ENCODE measurements around the gene FMN2. TPM values are rescaled to one million over a fixed set of nuclear protein-coding genes. Genes with fewer than 3 reads are reported as not detected.

The FMN2 gene
- polyA plus RNA-seq, 1 donor: 0.52 TPM

DNA sequence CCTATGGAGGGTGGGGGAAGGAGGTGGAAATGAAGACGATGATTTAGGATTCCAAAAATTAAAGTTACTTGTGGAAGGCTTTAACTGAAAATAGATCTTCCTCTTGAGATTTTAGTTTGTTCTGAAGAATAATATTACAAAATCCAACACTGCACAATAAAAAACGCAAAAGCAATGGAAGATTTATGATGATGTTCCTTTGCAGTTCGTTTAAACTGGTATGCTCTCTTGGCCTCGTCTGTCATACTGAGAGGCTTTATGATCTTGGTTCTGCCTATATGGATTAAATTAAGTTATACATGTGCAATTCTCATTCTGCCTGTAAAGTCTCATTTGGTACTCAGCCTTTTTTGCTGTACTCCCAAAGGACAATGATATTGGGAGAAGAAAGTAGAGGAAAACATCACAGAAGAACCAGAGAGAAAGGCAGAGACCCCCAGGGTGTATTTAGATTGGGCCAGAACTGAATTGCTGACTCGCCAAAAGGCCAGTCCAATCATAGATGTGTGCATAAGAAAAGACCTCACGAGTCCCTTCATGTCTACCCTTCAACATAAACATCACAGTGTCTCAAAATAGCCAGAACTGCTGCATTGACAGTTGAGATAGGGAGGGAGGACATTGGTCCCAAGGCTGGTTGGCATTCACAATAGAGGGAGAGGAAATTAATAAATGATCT lies 331.7 kb downstream of the FMN2 start:
- DNase-seq (ENCODE audit: low read depth): peak; percentile 58

DNA sequence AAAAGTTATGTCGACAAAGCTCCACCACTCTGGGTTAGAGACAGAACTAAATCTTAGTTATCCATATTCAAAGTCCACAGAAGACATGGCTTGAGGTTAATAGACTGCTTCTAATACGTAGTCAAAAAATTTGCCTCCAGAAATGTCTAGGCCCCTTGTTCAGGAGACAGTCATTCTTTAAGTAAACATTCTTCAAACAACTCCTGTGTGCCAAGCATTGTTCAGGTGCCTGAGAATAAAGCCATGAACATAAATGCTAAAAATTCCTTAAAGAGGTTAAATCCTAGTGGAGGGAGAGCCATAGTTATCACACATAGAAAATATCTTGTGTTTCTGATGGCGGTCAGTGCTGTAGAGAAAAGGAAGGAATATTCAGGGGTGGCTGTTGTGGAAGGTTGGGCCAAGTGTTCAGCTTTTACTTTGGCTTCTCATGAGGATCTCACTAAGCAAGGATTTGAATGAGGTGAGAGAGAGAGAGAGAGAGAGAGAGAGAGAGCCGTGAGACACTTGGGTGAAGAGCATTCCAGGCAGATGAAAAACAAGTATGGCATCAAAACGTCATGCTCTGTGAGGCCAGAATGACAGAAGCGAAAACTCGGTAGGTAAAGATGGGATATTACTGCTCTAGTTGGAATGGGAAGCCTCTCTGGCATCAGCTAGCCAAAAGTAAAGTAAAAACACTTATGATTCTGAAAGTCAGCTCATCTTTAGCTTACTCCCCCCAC lies 333.2 kb downstream of the FMN2 start:
- no peak for DNase-seq (ENCODE audit: low read depth)

DNA sequence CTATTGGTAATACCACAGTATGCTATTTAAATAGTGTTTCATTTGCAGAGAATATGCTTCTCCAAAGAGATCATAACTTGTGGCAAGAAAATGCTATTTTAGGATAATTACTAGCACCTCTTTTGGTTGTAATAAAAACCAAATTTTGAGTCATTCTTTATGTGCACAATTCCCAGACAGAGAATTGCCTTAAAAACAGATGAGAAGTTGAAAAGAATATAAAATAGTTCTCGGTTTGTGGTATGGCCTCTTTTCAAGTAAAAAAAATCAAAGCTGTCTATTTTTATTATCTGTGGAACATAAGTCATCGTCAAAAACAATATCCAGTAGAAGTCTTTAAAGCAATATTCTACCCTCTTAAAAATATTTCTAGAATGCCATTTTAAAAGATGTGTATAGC lies 334.4 kb downstream of the FMN2 start:
- DNase-seq (ENCODE audit: low read depth): no peak

DNA sequence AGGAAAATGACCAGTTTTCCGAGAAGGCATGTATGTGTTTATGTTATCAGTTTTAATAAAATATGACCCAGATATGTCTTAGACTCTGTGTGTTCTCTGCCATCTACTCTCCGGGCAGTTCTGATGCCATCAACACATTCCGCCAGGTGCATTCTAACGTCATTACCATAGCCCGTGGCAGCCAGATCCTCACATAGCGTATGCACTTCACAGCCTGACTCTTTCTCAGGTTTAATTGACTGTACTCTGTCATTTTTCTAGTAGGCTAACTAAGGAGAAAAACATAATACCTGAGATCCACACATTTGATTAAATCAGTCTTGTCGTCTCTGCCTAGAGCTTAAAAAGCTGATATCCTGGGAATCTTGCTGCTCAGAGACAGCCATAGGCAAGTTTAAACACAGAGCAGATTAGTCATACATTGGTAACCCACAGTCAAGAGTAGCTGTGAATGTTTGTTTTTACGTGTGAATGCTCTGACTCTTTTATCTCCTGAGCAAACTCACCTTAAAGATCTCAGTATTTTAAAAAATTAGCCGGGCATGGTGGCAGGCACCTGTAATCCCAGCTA lies 344.4 kb downstream of the FMN2 start:
- no peak for DNase-seq (ENCODE audit: low read depth)

DNA sequence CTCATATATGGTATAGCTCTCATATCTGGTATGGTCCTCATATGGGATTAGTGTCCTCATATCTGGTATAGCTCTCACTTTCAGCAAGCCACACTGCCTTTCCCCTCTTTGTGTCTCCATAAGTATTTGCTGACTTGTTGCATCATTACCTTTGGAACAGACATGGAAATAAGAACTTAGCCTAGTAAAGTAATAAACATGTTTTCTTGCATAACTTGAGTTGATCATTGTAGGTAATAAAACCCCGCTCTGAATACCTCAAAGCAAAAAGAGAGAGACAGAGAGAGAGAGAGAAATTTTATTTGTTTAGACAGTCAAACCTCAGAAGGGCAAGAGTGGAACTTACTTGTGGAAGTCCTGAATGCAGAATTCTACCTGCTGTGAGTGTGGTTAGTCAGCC lies 350.0 kb downstream of the FMN2 start:
- no peak for DNase-seq (ENCODE audit: low read depth)

DNA sequence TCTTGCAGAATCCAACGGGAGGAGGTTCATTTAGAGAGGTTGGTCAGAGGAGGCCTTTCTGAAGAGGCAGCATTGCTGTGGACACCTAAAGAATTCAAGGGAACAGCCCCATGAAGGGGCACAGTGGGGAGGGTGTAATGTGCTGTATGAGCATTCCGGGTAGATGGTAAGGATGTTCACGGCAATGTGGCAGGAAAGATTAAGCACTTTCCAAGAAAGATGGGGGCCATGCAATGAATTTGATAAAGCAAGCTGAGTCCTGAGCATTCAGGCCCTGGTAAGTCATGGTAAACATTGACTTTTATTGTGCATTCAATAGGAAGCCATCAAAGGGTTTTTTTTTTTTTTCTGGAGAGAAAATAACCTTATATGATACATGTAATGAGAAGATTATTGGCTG lies 353.7 kb downstream of the FMN2 start:
- DNase-seq (ENCODE audit: low read depth): no peak

DNA sequence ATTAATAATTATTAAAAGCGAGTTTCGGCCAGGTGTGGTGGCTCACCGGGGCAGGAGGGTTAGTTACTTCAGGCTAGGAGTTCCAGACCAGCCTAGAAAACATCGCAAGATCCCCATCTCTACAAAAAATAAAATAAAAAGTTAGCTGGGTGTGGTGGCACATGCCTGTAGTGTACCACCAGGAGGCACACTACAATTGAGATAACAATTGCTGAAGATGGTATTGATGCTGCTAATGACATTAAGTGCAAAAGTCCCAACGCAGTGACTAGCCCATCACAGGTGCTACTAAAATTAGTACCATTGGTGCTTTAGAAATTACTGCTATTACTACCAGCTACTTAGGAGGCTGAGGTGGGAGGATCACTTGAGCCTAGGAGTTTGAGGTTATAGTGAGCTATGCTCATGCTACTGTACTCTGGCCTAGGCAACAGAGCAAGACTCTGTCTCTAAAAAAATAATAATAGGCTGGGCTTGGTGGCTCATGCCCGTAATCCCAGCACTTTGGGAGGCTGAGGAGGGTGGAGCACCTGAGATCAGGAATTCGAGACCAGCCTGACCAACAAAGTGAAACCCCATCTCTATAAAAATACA lies 363.6 kb downstream of the FMN2 start:
- no peak for DNase-seq (ENCODE audit: low read depth)

DNA sequence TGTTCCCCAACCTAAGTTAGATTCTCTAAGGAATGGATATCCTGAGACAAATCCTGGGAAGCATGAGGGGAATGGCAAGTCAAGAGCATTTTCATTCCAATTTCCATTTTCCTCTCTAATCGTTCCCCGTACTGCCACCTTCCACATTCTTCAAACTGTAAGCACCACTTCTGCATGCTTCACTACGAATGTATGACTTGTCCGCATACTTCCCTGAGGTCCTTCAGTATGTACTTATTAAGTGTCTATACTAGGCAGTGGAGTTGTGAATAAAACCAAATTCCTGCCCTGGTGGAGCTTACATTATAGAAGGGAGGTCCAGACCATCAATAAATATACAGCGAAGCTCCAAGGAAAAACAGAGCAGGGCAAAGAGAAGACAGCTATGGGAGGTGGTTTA lies 365.5 kb downstream of the FMN2 start:
- DNase-seq (ENCODE audit: low read depth): no peak

DNA sequence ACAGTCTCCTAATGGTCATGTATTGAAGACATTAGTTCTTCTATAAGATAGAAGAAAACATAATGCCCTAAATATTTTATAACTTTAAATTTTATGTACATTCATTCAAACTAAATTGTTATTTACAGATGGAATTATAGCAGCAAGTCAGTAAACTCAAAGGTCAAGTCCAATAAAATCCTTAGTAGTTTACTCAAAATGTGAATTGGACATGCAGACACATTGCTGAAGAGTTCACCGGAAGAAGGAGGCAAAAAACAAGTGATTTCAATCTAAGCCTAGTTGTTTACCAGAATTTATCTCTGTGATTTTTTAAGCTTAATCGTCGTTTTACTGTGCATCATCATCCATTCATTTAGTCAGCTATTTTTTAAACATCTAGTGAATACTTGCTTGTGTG lies 370.6 kb downstream of the FMN2 start:
- DNase-seq (ENCODE audit: low read depth): no peak

DNA sequence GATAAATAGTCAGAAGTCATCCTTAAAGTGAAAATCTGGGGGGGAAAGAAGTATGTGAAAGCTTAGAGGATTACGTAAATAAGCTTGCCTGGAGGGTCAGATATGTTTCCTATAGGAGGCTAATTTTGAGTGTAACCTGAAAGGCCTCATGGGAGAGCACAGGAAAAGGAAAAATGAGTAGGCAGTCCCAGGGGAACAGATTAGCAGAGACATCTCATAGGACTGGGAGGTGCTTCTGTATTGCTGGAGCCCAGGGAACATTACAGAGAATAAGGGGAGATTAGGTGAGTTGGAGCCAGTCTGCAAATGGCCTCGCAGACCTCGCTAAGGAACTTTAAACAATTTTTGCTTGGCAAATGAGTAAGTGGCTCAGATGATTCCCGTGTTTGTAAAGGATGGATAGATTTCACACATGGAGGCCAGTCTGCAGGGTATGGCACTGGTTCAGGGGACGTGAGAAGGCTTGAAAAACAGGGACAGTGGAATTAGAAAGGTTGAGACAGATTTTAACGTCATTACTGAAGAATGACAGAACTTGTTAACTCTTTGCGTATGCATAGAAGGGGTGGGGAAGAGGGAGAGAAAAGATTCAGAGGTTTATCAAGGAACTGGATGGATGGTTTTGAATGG lies 371.2 kb downstream of the FMN2 start:
- DNase-seq (ENCODE audit: low read depth): no peak

DNA sequence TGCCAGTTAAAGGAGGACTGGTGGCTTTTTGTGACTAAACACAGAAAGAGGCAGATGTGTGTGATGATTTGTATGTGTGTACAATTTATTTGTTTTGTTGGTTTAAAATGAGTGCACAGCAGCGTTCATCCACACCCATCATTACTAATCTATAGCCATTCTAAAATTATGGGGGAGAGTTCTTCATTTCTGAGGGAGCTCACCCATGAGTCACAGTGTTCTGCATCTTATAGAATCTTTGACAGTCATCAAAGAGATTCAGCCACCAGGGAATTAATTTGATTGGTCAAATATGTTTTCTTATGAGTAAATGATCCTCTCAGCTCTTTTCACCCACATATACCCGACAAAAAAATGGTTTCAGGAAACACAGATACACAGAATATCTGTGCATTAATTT lies 372.4 kb downstream of the FMN2 start:
- no peak for DNase-seq (ENCODE audit: low read depth)

DNA sequence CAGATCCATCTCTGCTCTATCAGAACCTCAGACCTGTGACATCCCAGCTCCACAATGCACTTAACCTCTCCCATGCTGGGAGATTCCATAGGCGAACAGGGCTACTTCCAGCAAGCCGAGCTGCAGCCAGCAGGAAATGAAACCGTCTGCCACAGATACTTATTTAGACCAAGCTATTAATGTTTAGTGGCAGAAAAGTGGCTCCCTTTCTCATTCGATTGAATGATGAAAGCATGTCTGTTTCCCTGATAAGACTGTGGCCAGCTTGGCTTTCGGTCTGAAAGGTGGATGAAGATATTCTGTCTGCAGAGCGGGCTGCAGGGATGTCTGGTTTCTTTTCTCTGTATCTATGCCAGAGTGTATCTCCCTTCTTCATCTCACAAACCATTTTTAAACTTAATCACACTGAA lies 373.9 kb downstream of the FMN2 start:
- no peak for DNase-seq (ENCODE audit: low read depth)

DNA sequence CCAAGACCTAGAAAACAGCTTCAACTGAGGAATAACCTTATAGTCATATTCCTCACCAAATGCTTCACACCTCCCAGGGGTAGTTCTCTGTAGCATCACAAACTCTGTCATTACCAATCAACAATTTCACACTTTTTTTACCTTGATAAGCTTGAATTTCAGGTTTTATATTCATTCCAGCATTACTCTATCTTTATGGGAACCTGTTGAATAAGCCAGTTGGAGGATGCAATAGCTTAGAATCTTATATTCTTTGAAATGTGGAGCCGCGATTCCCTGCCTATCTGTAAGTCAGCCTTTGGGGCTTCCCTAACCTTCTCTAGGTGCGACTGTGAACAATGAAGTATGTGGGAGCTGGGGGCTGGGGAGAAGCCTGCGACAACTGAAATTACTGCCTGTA lies 374.8 kb downstream of the FMN2 start:
- DNase-seq (ENCODE audit: low read depth): no peak

DNA sequence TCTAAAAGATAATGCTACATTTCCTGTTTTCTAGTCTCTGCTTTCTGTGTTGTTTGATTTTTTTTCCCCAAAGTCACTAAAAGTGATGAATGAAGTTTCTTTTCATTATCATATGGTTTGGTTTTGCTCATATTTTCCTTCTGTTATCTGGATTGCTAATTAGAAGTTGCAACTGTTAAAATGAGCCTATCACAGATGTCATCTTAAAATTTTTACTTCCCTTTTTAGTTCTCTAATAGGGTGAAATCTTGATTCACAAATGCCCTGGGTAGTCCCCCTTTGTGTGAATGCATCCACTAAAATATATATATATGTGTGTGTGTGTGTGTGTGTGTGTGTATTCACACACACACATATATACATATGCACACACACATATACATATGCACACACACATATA lies 376.2 kb downstream of the FMN2 start:
- DNase-seq (ENCODE audit: low read depth): no peak

DNA sequence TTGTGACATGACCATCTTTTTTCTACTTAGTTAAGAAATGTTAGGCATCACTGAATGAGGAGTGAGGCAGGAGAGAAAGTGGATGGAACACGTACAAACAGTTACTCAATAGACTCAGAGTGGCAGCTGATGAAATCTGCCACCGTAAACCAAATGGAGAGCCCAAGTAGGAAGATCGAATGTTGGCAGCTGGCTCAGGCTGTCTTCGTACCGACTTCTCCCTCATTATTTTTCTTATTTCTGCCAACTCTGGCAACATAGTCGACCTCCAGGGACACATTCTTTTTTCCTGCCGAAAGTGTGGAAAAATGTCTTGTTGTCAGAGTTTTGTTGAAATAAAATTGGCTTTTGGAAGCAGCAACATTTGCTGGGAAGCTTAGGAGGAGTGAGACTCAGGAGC lies 377.0 kb downstream of the FMN2 start:
- no peak for DNase-seq (ENCODE audit: low read depth)

DNA sequence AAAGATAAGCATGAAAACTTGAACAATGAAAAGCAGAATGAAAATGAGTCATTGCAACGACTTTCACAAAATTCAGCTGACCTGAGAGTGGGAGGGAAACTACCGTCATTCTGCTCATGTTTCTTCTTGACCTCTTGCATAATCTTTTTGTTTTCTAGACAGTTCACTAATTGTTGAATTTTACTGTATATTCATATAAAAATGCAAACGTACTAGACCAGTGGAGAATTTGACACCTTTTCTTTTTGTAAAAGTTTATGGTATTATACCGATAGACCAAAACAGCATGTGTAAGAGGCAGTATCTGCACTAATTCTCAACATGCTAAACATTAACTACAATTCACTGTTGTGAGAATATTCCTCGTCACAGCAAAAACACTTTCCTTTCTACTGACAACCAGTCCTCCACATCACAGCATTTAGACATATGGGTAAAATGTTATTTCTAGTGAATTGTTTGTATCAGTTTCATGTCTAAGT lies 382.5 kb downstream of the FMN2 start:
- no peak for DNase-seq (ENCODE audit: low read depth)

DNA sequence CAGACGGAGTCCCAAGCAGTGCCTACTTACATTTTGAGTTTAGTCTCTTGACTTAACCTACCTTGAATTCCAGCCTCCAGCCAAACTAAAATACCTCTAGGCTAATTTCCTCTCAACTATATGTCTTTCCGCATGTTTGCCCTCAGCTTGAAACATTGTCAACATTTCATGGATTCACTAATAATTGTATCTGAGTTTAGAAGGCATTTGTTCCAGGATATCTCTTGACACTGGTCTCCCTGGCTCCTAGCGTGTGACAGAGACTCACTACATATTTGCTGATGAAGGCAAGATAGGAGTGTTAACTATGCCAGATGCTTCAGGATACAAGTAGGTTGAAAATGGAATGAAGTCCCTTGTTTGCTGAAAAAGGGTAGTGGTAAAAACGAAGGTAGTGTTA lies 384.1 kb downstream of the FMN2 start:
- DNase-seq (ENCODE audit: low read depth): no peak

DNA sequence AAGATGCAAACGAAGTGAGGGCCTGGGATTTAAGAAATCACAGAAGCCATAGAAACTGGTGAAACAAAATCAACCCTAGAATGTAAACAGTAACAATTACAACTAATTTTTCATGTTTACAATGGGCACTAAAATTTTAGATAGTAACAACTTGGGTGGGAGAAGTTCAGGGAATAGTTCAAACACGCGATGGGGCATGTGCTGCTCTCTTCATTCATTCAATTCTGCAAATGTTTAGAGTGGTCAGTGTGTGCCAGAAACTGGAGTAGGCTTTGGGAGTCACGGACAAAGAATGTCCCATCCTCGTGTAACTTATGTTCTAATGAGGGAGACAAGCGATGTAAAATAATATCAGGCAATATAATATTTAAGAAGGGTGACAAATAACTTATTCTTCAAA lies 386.9 kb downstream of the FMN2 start:
- DNase-seq (ENCODE audit: low read depth): no peak

DNA sequence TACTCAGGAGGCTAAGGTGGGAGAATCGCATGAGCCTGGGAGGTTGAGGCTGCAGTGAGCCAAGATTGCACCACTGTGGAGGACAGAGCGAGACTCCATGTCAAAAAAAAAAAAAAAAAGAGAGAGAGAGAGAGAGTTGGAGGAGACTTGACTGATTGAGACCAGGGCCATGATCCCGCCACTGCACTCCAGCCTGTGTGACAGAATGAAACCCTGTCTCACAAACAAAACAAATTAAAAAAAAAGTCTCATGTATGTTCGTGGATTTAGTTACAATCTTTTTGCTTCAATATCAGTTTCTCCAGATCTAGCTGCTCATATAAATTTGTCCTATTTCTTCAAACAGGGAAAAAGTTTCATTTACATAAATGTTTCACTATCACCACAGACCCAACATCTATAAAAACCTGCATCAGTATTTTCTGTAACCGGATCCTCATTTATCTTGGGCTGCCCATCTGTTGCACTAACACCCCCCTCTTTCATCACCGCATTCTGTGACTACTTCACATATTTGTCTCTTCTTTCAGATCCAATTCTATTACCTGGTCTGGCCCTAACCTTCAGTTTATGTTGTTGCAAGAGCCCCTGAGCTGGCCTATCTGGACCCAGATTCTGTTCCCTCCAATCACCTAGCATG lies 393.2 kb downstream of the FMN2 start:
- no peak for DNase-seq (ENCODE audit: low read depth)

DNA sequence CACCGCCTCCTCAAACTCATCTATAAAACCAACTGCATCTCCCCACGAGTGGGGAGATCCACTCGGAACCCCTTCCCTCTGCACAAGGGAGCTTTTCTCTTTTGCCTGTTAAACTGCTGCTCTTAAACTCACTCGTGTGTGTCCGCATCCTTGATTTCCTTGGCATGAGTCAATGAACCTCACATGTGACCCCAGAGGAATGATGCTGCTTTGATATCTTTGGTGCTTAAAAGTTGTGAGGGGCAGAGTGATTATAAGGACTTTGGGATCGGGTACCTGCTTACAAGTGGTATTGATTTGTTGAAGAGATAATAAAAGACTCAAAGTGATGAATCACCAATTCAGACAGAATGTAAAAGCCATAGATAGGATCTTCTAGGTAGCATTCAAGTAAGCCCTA lies 394.9 kb downstream of the FMN2 start:
- no peak for DNase-seq (ENCODE audit: low read depth)

DNA sequence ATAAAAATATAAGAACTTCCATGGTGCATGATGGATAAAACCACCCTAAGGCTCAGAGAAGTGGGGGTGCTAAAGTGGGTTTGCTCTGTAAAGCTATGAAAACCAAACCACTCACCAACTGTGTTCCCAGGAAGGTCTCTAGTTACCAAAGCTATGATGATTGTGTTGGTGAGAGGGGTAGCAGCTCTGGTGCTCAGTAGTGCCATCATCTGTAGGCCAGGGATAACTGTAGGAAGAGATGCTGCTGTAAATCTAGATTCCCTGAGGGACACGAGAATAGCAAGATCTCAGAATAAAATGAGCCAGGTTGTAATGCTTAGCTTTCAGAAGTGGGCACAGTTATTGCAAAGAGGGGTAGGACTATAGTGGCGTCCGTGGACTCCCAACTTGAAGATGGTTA lies 395.8 kb downstream of the FMN2 start:
- DNase-seq (ENCODE audit: low read depth): no peak

DNA sequence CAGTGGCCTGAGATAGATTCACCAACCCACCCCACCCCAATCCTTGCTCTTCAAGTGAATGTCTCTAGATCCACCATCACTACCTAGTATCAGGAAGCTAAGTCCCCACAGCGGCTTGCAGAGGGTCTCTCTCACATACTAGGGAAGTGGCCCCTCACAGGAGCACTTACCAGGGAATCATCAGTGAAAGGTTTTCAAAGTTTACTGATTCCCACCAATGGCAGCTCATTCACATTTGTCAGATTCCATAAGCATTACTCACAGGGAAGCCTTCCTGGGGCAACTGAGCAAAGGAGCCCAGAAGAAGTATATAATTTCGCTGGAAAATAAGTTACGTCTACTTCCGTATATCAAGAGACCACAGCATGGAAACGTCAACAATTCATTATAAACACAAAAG lies 399.5 kb downstream of the FMN2 start:
- no peak for DNase-seq (ENCODE audit: low read depth)

Measured in forelimb muscle (tissue), 1 donor.